ENCODE measurements around the gene FOXB1. TPM values are rescaled to one million over a fixed set of nuclear protein-coding genes. Genes with fewer than 3 reads are reported as not detected.

The FOXB1 gene
- total RNA-seq, 1 experiment from 2014 or later = not detected

- H3K4me1 ChIP-seq (ENCODE audit: insufficient read depth, low read length, poor library complexity, severe bottlenecking) = peaks cover 22% of the 10 kb centered on the region
- H3K27me3 ChIP-seq (replicated peaks; ENCODE audit: insufficient read depth, low read depth, low read length, poor library complexity) = peaks cover 99% of the 10 kb centered on the region
- H3K9me3 ChIP-seq (ENCODE audit: low read depth, low read length, poor library complexity, severe bottlenecking) = no peaks in the 10 kb centered on the region
- TF ChIP-seq CTCF (conservative IDR thresholded peaks at IDR 0.05; ENCODE audit: low read depth, low read length) (no peak), EZH2 (IDR thresholded peaks at IDR 0.05; ENCODE audit: borderline replicate concordance, low read depth, low read length, poor library complexity, severe bottlenecking) (peak; percentile 16)
- H3K27ac ChIP-seq (ENCODE audit: low read depth, low read length, poor library complexity, severe bottlenecking) = no peak overlapping the region
- ChIA-PET CTCF (no interaction called here), POLR2A (ENCODE audit: low non-redundant PET) (no interaction called here)
- intact Hi-C loops (cut with micrococcal nuclease; ENCODE audit: unreplicated experiment) = loop anchor here (10.0 kb wide), 1 partner anchor 321 kb away; no protein-coding TSS in a partner anchor
- no peaks in the 10 kb centered on the region for H3K36me3 ChIP-seq (ENCODE audit: insufficient read depth, low read length, poor library complexity, severe bottlenecking)
- DNase-seq (ENCODE audit: low spot score) = no peak
- BruUV-seq (replicated peaks) = no TSS peak
- no peak overlapping the region for H3K4me3 ChIP-seq (ENCODE audit: low read depth, low read length, poor library complexity, severe bottlenecking)
Observed at GRCh38 chr15:60003243-60004008, 685 bp upstream of the FOXB1 start.

GRCh38 chr15:60004846-60005351, 788 bp downstream of the FOXB1 start:
- Histone ChIP-seq H3K9me3 (ENCODE audit: low read depth, low read length, poor library complexity, severe bottlenecking) (no peaks in the 10 kb centered on the region), H3K36me3 (ENCODE audit: insufficient read depth, low read length, poor library complexity, severe bottlenecking) (no peaks in the 10 kb centered on the region), H3K4me3 (ENCODE audit: low read depth, low read length, poor library complexity, severe bottlenecking) (peak overlapping the region; percentile 4), H3K4me1 (ENCODE audit: insufficient read depth, low read length, poor library complexity, severe bottlenecking) (peaks cover 22% of the 10 kb centered on the region), H3K27me3 (replicated peaks; ENCODE audit: insufficient read depth, low read depth, low read length, poor library complexity) (peaks cover 99% of the 10 kb centered on the region), H3K27ac (ENCODE audit: low read depth, low read length, poor library complexity, severe bottlenecking) (no peak overlapping the region)
- no TSS peak for BruUV-seq (replicated peaks)
- CTCF ChIA-PET = no interaction called here
- intact Hi-C loops (cut with micrococcal nuclease; ENCODE audit: unreplicated experiment) = loop anchor here (10.0 kb wide), 1 partner anchor 320 kb away; no protein-coding TSS in a partner anchor
- DNase-seq (ENCODE audit: low spot score) = no peak
- POLR2A ChIA-PET (ENCODE audit: low non-redundant PET) = no interaction called here
- TF ChIP-seq CTCF (conservative IDR thresholded peaks at IDR 0.05; ENCODE audit: low read depth, low read length) (no peak), EZH2 (IDR thresholded peaks at IDR 0.05; ENCODE audit: borderline replicate concordance, low read depth, low read length, poor library complexity, severe bottlenecking) (peak; percentile 39)

- no peaks in the 10 kb centered on the region for H3K36me3 ChIP-seq (ENCODE audit: insufficient read depth, low read length, poor library complexity, severe bottlenecking)
- CTCF ChIA-PET = no interaction called here
- no peaks in the 10 kb centered on the region for H3K9me3 ChIP-seq (ENCODE audit: low read depth, low read length, poor library complexity, severe bottlenecking)
- H3K27me3 ChIP-seq (replicated peaks; ENCODE audit: insufficient read depth, low read depth, low read length, poor library complexity) = peaks cover 99% of the 10 kb centered on the region
- no TSS peak for BruUV-seq (replicated peaks)
- POLR2A ChIA-PET (ENCODE audit: low non-redundant PET) = no interaction called here
- DNase-seq (ENCODE audit: low spot score) = no peak
- peak overlapping the region; percentile 37 for H3K4me3 ChIP-seq (ENCODE audit: low read depth, low read length, poor library complexity, severe bottlenecking)
- TF ChIP-seq EZH2 (IDR thresholded peaks at IDR 0.05; ENCODE audit: borderline replicate concordance, low read depth, low read length, poor library complexity, severe bottlenecking) = peak; percentile 68
- TF ChIP-seq CTCF (conservative IDR thresholded peaks at IDR 0.05; ENCODE audit: low read depth, low read length) = no peak
- no peak overlapping the region for H3K27ac ChIP-seq (ENCODE audit: low read depth, low read length, poor library complexity, severe bottlenecking)
- intact Hi-C loops (cut with micrococcal nuclease; ENCODE audit: unreplicated experiment) = loop anchor here (10.0 kb wide), 1 partner anchor 319 kb away; no protein-coding TSS in a partner anchor
- peaks cover 22% of the 10 kb centered on the region for H3K4me1 ChIP-seq (ENCODE audit: insufficient read depth, low read length, poor library complexity, severe bottlenecking)
Observed at GRCh38 chr15:60005352-60006202, 1.5 kb downstream of the FOXB1 start.
